ENCODE data around the gene COL21A1. TPM values are rescaled to one million over a fixed set of nuclear protein-coding genes. Genes with fewer than 3 reads are reported as not detected.

Gene COL21A1
- total and polyA plus RNA-seq, 4 donors: 1.6 to 105 (median 6.3) TPM

- Histone ChIP-seq H3K4me3 (no peak overlapping the region), H3K4me1 (ENCODE audit: control insufficient read depth in 5 of 5, insufficient read depth in 5 of 5, low read length in 5 of 5) (peaks cover 0 to 16% (median 0%) of the 10 kb centered on the region in 5 donors), H3K36me3 (ENCODE audit: control insufficient read depth in 4 of 4, insufficient read depth in 4 of 4, low read length in 4 of 4) (no peaks in the 10 kb centered on the region), H3K9me3 (ENCODE audit: control insufficient read depth in 4 of 4, insufficient read depth in 3 of 4, low read length in 3 of 4) (no peaks in the 10 kb centered on the region), H3K27ac (ENCODE audit: low read depth in 1 of 2, low read length in 1 of 2) (no peak overlapping the region), H3K9ac (ENCODE audit: insufficient read depth in 1 of 2, low read length in 2 of 2) (no peak overlapping the region), H3K27me3 (ENCODE audit: control insufficient read depth in 3 of 3, insufficient read depth in 3 of 3, low read length in 2 of 3) (no peaks in the 10 kb centered on the region)
- no peak for TF ChIP-seq CTCF (IDR thresholded peaks at IDR 0.05; ENCODE audit: control extremely low read depth, extremely low read depth)
- 92 to 98% methylated on average over 1 of the region's 1 CpG for WGBS, 2 donors
- ATAC-seq (ENCODE audit: insufficient read depth, low FRiP score) (no peak), DNase-seq (no peak)
Observed at GRCh38 chr6:56041591-56041990, 205.8 kb downstream of the COL21A1 start.

DNA sequence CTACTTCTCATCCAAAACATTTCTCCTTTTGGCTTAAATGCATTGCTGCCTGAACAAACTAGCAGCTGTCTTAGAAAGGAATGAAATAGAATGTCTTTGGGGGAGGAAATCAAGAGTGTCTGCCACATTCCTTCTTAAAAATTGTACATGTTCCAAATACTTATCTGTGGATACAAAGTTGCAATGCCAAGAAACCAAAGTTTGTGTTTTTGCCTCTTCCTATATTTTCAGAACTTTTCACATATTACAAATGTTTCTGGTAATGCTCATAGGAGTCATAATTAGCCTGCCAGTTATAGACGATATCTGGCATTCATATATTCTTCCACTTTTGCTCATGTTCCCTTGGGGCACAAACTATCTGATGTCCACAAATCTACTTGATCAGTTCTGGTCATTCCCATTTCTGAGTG lies 206.5 kb downstream of the COL21A1 start:
- H3K36me3 ChIP-seq (ENCODE audit: control insufficient read depth in 4 of 4, insufficient read depth in 4 of 4, low read length in 4 of 4): no peaks in the 10 kb centered on the region
- H3K4me3 ChIP-seq: no peak overlapping the region
- no peak overlapping the region for H3K9ac ChIP-seq (ENCODE audit: insufficient read depth in 1 of 2, low read length in 2 of 2)
- H3K27me3 ChIP-seq (ENCODE audit: control insufficient read depth in 3 of 3, insufficient read depth in 3 of 3, low read length in 2 of 3): no peaks in the 10 kb centered on the region
- H3K9me3 ChIP-seq (ENCODE audit: control insufficient read depth in 4 of 4, insufficient read depth in 3 of 4, low read length in 3 of 4): no peaks in the 10 kb centered on the region
- no peak overlapping the region for H3K27ac ChIP-seq (ENCODE audit: low read depth in 1 of 2, low read length in 1 of 2)
- 75 to 84% methylated on average over 1 of the region's 1 CpG for WGBS, 2 donors
- no peak for ATAC-seq (ENCODE audit: insufficient read depth, low FRiP score)
- TF ChIP-seq CTCF (IDR thresholded peaks at IDR 0.05; ENCODE audit: control extremely low read depth, extremely low read depth): no peak
- DNase-seq: peak in 2 of 3 donors; percentile 67 to 73
- H3K4me1 ChIP-seq (ENCODE audit: control insufficient read depth in 5 of 5, insufficient read depth in 5 of 5, low read length in 5 of 5): peaks cover 0 to 16% (median 0%) of the 10 kb centered on the region in 5 donors

- Histone ChIP-seq H3K27me3 (ENCODE audit: control insufficient read depth in 3 of 3, insufficient read depth in 3 of 3, low read length in 2 of 3) (no peaks in the 10 kb centered on the region), H3K4me3 (no peak overlapping the region), H3K36me3 (ENCODE audit: control insufficient read depth in 4 of 4, insufficient read depth in 4 of 4, low read length in 4 of 4) (no peaks in the 10 kb centered on the region), H3K4me1 (ENCODE audit: control insufficient read depth in 5 of 5, insufficient read depth in 5 of 5, low read length in 5 of 5) (peaks cover 0 to 16% (median 0%) of the 10 kb centered on the region in 5 donors), H3K9me3 (ENCODE audit: control insufficient read depth in 4 of 4, insufficient read depth in 3 of 4, low read length in 3 of 4) (no peaks in the 10 kb centered on the region), H3K27ac (ENCODE audit: low read depth in 1 of 2, low read length in 1 of 2) (no peak overlapping the region), H3K9ac (ENCODE audit: insufficient read depth in 1 of 2, low read length in 2 of 2) (no peak overlapping the region)
- no peak for ATAC-seq (ENCODE audit: insufficient read depth, low FRiP score)
- WGBS, 2 donors: 70 to 92% methylated on average over 2 of the region's 2 CpGs
- TF ChIP-seq CTCF (IDR thresholded peaks at IDR 0.05; ENCODE audit: control extremely low read depth, extremely low read depth): no peak
- no peak for DNase-seq
Observed at GRCh38 chr6:56040223-56040622, 207.2 kb downstream of the COL21A1 start.

DNA sequence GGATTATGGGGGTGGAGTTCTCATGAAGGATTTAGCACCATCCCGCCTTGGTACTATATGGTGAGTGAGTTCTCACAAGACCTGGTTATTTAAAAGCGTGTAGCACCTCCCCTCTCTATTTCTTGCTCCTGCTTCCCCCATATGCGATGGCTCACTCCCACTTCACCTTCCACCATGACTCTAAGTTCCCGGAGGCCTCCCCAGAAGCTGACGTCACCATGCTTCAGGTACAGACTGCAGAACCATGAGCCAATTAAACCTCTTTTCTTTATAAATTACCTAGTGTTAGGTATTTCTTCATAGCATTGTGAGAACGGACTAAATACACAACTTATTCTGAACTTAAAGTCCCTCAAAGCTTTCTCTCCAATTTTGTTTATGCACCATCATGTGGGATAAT lies 208.6 kb downstream of the COL21A1 start:
- Histone ChIP-seq H3K36me3 (ENCODE audit: control insufficient read depth in 4 of 4, insufficient read depth in 4 of 4, low read length in 4 of 4) (no peaks in the 10 kb centered on the region), H3K9ac (ENCODE audit: insufficient read depth in 1 of 2, low read length in 2 of 2) (no peak overlapping the region), H3K27ac (ENCODE audit: low read depth in 1 of 2, low read length in 1 of 2) (no peak overlapping the region), H3K9me3 (ENCODE audit: control insufficient read depth in 4 of 4, insufficient read depth in 3 of 4, low read length in 3 of 4) (no peaks in the 10 kb centered on the region), H3K4me3 (no peak overlapping the region), H3K27me3 (ENCODE audit: control insufficient read depth in 3 of 3, insufficient read depth in 3 of 3, low read length in 2 of 3) (no peaks in the 10 kb centered on the region), H3K4me1 (ENCODE audit: control insufficient read depth in 5 of 5, insufficient read depth in 5 of 5, low read length in 5 of 5) (peaks cover 0 to 16% (median 0%) of the 10 kb centered on the region in 5 donors)
- DNase-seq (no peak), ATAC-seq (ENCODE audit: insufficient read depth, low FRiP score) (no peak)
- TF ChIP-seq CTCF (IDR thresholded peaks at IDR 0.05; ENCODE audit: control extremely low read depth, extremely low read depth): no peak
- WGBS, 2 donors: 96 to 97% methylated on average over 6 of the region's 6 CpGs

Measured in lung (tissue), 12 donors.